Panc1 (cell line): ENCODE measurements around the gene CLRN3. TPM values are rescaled to one million over a fixed set of nuclear protein-coding genes. Genes with fewer than 3 reads are reported as not detected.

Experiments
- ATAC-seq: fragments of 200-7000 bp; cut with Tn5 transposase; 2 replicates; pipeline ENCODE4 v1.9.1; 2020; ENCODE audit warnings: mild to moderate bottlenecking, moderate library complexity
- BruUV-seq: library from RNA; stranded (reverse); fragments of 400-500 nt; replicated peaks from 2 replicates; lab custom pipeline; 2021; lab: Mats Ljungman, UMichigan
- CTCF ChIA-PET: fragments of 300-600 bp; sonication (Branson Sonifier 250); formaldehyde crosslinking; loops from one replicate; lab custom pipeline; 2022; ENCODE audit warnings: antibody characterized with exemption; lab: Charles Lee
- POLR2A ChIA-PET: fragments of 300-600 bp; sonication (Branson Sonifier 250); formaldehyde crosslinking; loops from one replicate; lab custom pipeline; 2022; ENCODE audit warnings: antibody characterized with exemption; lab: Charles Lee
- DNase-seq: peaks from one replicate; pipeline ENCODE4 v3.0.0-alpha.2; 2010; ENCODE audit warnings: low read depth, low spot score
- H3K27ac ChIP-seq: 2 replicates; pipeline ENCODE4 v1.5.1; 2011; ENCODE audit warnings: mild to moderate bottlenecking, low read length, inconsistent platforms
- H3K27me3 ChIP-seq: fragments of 200-500 bp; sonication (Bioruptor generic); 2 replicates; pipeline ENCODE4 v1.6.0; 2014; ENCODE audit warnings: low read length, inconsistent platforms; ENCODE audit not compliant: control insufficient read depth, insufficient read depth
- H3K36me3 ChIP-seq: fragments of 200-500 bp; sonication (Bioruptor generic); 2 replicates; pipeline ENCODE4 v1.5.1; 2014; ENCODE audit warnings: inconsistent platforms, mild to moderate bottlenecking, low read length, moderate library complexity; ENCODE audit not compliant: control insufficient read depth, insufficient read depth
- H3K4me1 ChIP-seq: 2 replicates; pipeline ENCODE4 v1.5.1; 2011; ENCODE audit warnings: inconsistent platforms, mild to moderate bottlenecking, low read length, moderate library complexity; ENCODE audit not compliant: control insufficient read depth, insufficient read depth
- H3K4me3 ChIP-seq, 2 experiments: 2 replicates each; pipeline ENCODE4 v1.5.1; 2011 to 2012; ENCODE audit warnings: low read depth in 2 of 2, low read length in 2 of 2, mild to moderate bottlenecking in 2 of 2, inconsistent platforms in 1 of 2, moderate library complexity in 1 of 2
- H3K9me3 ChIP-seq: fragments of 200-500 bp; sonication (Bioruptor generic); 2 replicates; pipeline ENCODE4 v1.5.1; 2014; ENCODE audit warnings: low read depth, mild to moderate bottlenecking, inconsistent platforms, low read length, moderate library complexity; ENCODE audit not compliant: control insufficient read depth, insufficient read depth
- POLR2AphosphoS5 ChIP-seq: IDR thresholded peaks from 2 replicates; pipeline ENCODE4 v1.6.1; 2012; ENCODE audit warnings: mild to moderate bottlenecking, low read depth, low read length, moderate library complexity
- SIN3A ChIP-seq: IDR thresholded peaks from 2 replicates; pipeline ENCODE4 v1.6.1; 2012; ENCODE audit warnings: low read depth, mild to moderate bottlenecking, low read length, moderate library complexity, borderline replicate concordance; ENCODE audit not compliant: insufficient read depth
- TCF7L2 ChIP-seq: IDR thresholded peaks from 2 replicates; pipeline ENCODE4 v1.6.1; 2011; ENCODE audit warnings: mild to moderate bottlenecking, low read depth, low read length, inconsistent platforms
- in situ Hi-C: cut with HindIII; loops from 2 replicates; pipeline ENCODE4 v1.10.0; 2016; ENCODE audit warnings: low sequenced_read_pairs, low pct_unique_long_range_greater_than_20kb
- intact Hi-C: fragments of 100-400 bp; cut with micrococcal nuclease; formaldehyde crosslinking; loops from one replicate; pipeline ENCODE4 v1.10.0; 2022; ENCODE audit not compliant: unreplicated experiment
- total RNA-seq: library from RNA; stranded (reverse); gene quantifications from one replicate; pipeline ENCODE4 v1.2.1, GENCODE V29; 2021; ENCODE audit not compliant: unreplicated experiment
- TF ChIP-seq, protein P1 (sequence below), 2 experiments: IDR thresholded peaks; 2 replicates each; pipeline ENCODE4 v1.6.1; 2011 to 2012; ENCODE audit warnings: low read depth in 2 of 2, control low read depth in 1 of 2, low read length in 1 of 2, mild to moderate bottlenecking in 1 of 2, moderate library complexity in 1 of 2; ENCODE audit not compliant: insufficient read depth in 1 of 2
- TF ChIP-seq, protein P2 (sequence below): fragments of 450-650 bp; IDR thresholded peaks from 2 replicates; pipeline ENCODE4 v1.5.1; 2017; ENCODE audit warnings: mild to moderate bottlenecking

The CLRN3 gene
- total RNA-seq, 1 experiment from 2014 or later = not detected

GRCh38 chr10:127904311-127905000, 11.7 kb upstream of the CLRN3 start:
- in situ Hi-C loops (no loop called here), intact Hi-C loops (loop anchor here (10.0 kb wide), 1 partner anchor 250 kb away; no protein-coding TSS in a partner anchor)
- H3K9me3 ChIP-seq = no peaks in the 10 kb centered on the region
- H3K4me1 ChIP-seq = peaks cover 6% of the 10 kb centered on the region
- BruUV-seq = no TSS peak
- no peak for DNase-seq
- no peak overlapping the region for H3K27ac ChIP-seq
- TF ChIP-seq, protein P1, sequence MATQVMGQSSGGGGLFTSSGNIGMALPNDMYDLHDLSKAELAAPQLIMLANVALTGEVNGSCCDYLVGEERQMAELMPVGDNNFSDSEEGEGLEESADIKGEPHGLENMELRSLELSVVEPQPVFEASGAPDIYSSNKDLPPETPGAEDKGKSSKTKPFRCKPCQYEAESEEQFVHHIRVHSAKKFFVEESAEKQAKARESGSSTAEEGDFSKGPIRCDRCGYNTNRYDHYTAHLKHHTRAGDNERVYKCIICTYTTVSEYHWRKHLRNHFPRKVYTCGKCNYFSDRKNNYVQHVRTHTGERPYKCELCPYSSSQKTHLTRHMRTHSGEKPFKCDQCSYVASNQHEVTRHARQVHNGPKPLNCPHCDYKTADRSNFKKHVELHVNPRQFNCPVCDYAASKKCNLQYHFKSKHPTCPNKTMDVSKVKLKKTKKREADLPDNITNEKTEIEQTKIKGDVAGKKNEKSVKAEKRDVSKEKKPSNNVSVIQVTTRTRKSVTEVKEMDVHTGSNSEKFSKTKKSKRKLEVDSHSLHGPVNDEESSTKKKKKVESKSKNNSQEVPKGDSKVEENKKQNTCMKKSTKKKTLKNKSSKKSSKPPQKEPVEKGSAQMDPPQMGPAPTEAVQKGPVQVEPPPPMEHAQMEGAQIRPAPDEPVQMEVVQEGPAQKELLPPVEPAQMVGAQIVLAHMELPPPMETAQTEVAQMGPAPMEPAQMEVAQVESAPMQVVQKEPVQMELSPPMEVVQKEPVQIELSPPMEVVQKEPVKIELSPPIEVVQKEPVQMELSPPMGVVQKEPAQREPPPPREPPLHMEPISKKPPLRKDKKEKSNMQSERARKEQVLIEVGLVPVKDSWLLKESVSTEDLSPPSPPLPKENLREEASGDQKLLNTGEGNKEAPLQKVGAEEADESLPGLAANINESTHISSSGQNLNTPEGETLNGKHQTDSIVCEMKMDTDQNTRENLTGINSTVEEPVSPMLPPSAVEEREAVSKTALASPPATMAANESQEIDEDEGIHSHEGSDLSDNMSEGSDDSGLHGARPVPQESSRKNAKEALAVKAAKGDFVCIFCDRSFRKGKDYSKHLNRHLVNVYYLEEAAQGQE (IDR thresholded peaks at IDR 0.05; ENCODE audit: insufficient read depth in 1 of 2, low read depth in 2 of 2, low read length in 1 of 2) = no peak
- TF ChIP-seq, protein P2, sequence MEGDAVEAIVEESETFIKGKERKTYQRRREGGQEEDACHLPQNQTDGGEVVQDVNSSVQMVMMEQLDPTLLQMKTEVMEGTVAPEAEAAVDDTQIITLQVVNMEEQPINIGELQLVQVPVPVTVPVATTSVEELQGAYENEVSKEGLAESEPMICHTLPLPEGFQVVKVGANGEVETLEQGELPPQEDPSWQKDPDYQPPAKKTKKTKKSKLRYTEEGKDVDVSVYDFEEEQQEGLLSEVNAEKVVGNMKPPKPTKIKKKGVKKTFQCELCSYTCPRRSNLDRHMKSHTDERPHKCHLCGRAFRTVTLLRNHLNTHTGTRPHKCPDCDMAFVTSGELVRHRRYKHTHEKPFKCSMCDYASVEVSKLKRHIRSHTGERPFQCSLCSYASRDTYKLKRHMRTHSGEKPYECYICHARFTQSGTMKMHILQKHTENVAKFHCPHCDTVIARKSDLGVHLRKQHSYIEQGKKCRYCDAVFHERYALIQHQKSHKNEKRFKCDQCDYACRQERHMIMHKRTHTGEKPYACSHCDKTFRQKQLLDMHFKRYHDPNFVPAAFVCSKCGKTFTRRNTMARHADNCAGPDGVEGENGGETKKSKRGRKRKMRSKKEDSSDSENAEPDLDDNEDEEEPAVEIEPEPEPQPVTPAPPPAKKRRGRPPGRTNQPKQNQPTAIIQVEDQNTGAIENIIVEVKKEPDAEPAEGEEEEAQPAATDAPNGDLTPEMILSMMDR = no peak
- no peak for TF ChIP-seq TCF7L2
- TF ChIP-seq SIN3A = no peak
- TF ChIP-seq POLR2AphosphoS5 = no peak
- POLR2A ChIA-PET = no interaction called here
- no peaks in the 10 kb centered on the region; the same call in 1 of the 2 replicates for H3K36me3 ChIP-seq
- ATAC-seq = no peak
- no peak overlapping the region for H3K4me3 ChIP-seq
- CTCF ChIA-PET = interaction anchor here (0.5 to 3.7 kb wide), 2 partner anchors 14 to 106 kb away, joined by 3 to 25 read pairs; no protein-coding TSS in a partner anchor
- H3K27me3 ChIP-seq = peaks cover 9% of the 10 kb centered on the region

DNA sequence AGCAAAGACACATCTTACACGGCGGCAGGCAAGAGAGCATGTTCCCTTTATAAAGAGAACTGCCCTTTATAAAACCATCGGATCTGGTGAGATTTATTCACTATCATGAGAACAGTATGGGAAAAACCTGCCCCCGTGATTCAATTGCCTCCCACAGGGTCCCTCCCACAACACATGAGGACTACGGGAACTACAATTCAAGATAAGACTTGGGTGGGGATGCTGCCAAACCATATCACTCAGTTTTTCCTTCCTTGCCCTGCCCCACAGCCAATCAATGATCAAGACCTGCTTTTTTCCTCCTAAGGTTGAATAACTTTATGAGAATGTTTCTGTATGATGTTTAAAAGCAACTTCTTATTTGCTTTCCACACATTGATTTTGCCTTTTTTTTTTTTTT, 11.0 kb upstream of the CLRN3 start:
- in situ Hi-C loops (no loop called here), intact Hi-C loops (loop anchor here (10.0 kb wide), 1 partner anchor 251 kb away; no protein-coding TSS in a partner anchor)
- H3K4me1 ChIP-seq = peaks cover 6% of the 10 kb centered on the region
- no peaks in the 10 kb centered on the region; the same call in 1 of the 2 replicates for H3K36me3 ChIP-seq
- TF ChIP-seq SIN3A = no peak
- no peak for TF ChIP-seq TCF7L2
- TF ChIP-seq, protein P1 (IDR thresholded peaks at IDR 0.05; ENCODE audit: insufficient read depth in 1 of 2, low read depth in 2 of 2, low read length in 1 of 2) = no peak
- TF ChIP-seq POLR2AphosphoS5 = no peak
- TF ChIP-seq, protein P2 = no peak
- no peak overlapping the region for H3K4me3 ChIP-seq
- no peak overlapping the region for H3K27ac ChIP-seq
- no peak for ATAC-seq
- CTCF ChIA-PET = no interaction called here
- H3K27me3 ChIP-seq = peaks cover 9% of the 10 kb centered on the region
- POLR2A ChIA-PET = no interaction called here
- H3K9me3 ChIP-seq = no peaks in the 10 kb centered on the region
- no TSS peak for BruUV-seq
- DNase-seq = no peak
